NB4 (cell line): ENCODE results near the gene ZNRF3.

Experiments
- DNase-seq: peaks from one replicate; pipeline ENCODE4 v3.0.0; 2010; ENCODE audit warnings: low read depth
- H3K4me3 ChIP-seq: one replicate; pipeline ENCODE4 v1.5.1; 2011; ENCODE audit warnings: mild to moderate bottlenecking, low read depth, low read length, moderate library complexity
- MYC ChIP-seq: IDR thresholded peaks from 2 replicates; pipeline ENCODE4 v1.6.1; 2011; ENCODE audit warnings: low read depth, low read length
- POLR2A ChIP-seq: IDR thresholded peaks from 2 replicates; pipeline ENCODE4 v1.6.1; 2011; ENCODE audit warnings: mild to moderate bottlenecking; ENCODE audit not compliant: insufficient read length; ENCODE audit errors: extremely low read depth
- TF ChIP-seq, protein P1 (sequence below): IDR thresholded peaks from one replicate; pipeline ENCODE4 v1.5.1; 2012; ENCODE audit warnings: low read depth, low read length
- TF ChIP-seq, protein P2 (sequence below): IDR thresholded peaks from 2 replicates; pipeline ENCODE4 v1.6.1; 2011; ENCODE audit warnings: low read depth, low read length

Gene ZNRF3

DNA sequence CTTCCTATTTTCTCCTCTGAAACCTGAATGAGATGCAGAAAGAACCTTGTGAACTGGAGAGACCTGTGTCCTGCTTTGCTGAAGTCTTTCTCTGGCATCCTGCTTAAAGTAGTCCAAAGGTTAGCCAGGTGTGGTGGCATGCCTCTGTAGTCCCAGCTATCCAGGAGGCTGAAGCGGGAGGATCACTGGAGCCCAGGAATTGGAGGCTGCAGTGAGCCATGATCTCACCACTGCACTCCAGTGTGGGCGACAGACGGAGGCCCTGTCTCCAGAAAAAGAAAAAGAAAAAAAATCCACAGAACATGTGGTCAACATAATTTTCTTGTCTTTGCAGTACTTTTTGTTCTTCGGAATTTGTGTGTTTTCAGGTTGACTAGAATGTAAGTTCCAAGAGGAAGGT is 187.1 kb downstream of the ZNRF3 start:
- no peak overlapping the region for H3K4me3 ChIP-seq
- DNase-seq: no peak
- TF ChIP-seq, protein P1, sequence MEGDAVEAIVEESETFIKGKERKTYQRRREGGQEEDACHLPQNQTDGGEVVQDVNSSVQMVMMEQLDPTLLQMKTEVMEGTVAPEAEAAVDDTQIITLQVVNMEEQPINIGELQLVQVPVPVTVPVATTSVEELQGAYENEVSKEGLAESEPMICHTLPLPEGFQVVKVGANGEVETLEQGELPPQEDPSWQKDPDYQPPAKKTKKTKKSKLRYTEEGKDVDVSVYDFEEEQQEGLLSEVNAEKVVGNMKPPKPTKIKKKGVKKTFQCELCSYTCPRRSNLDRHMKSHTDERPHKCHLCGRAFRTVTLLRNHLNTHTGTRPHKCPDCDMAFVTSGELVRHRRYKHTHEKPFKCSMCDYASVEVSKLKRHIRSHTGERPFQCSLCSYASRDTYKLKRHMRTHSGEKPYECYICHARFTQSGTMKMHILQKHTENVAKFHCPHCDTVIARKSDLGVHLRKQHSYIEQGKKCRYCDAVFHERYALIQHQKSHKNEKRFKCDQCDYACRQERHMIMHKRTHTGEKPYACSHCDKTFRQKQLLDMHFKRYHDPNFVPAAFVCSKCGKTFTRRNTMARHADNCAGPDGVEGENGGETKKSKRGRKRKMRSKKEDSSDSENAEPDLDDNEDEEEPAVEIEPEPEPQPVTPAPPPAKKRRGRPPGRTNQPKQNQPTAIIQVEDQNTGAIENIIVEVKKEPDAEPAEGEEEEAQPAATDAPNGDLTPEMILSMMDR: no peak
- no peak for TF ChIP-seq MYC
- TF ChIP-seq, protein P2, sequence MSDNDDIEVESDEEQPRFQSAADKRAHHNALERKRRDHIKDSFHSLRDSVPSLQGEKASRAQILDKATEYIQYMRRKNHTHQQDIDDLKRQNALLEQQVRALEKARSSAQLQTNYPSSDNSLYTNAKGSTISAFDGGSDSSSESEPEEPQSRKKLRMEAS: no peak
- TF ChIP-seq POLR2A: no peak

DNA sequence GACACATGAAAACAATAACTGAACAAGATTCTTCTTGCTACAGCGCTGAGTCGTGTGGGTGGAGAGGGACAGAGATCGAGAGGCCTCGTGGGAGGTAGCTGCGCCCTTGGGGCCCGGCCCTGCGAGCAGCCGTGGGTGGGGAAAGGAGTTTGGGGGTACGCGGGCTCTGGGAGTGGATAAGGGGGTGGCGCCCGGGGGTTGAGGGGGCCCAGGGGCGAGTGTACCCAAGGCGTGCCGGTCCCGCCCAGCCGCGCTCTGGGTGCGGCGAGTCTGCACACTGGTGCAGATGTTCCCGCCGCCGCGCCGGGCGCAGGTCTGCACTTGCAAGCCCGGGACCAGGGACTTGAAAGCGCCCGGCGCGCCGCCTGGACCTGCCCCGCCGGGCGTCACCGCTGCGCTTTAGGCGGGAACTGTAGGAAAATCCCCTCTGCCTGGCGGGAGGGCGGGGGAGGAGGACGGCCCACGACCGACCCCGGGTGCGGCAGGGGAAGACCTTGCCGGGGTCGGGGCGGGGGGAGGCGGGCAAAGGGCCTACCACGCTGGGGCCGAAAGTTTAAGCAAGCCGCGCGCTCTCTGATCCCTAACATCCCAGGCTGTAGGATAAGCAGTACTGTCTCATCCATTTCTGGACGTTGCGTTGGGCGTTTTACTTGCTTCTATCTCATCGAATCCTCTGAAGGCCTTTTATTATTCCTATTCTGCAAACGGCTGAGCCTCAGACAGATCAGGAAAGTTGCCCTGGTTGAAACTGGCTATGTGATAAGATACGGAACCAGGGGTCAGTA is 188.1 kb downstream of the ZNRF3 start:
- TF ChIP-seq MYC (no peak), POLR2A (no peak)
- TF ChIP-seq, protein P1: no peak
- TF ChIP-seq, protein P2: no peak
- peak; percentile 61 for DNase-seq
- H3K4me3 ChIP-seq: no peak overlapping the region

DNA sequence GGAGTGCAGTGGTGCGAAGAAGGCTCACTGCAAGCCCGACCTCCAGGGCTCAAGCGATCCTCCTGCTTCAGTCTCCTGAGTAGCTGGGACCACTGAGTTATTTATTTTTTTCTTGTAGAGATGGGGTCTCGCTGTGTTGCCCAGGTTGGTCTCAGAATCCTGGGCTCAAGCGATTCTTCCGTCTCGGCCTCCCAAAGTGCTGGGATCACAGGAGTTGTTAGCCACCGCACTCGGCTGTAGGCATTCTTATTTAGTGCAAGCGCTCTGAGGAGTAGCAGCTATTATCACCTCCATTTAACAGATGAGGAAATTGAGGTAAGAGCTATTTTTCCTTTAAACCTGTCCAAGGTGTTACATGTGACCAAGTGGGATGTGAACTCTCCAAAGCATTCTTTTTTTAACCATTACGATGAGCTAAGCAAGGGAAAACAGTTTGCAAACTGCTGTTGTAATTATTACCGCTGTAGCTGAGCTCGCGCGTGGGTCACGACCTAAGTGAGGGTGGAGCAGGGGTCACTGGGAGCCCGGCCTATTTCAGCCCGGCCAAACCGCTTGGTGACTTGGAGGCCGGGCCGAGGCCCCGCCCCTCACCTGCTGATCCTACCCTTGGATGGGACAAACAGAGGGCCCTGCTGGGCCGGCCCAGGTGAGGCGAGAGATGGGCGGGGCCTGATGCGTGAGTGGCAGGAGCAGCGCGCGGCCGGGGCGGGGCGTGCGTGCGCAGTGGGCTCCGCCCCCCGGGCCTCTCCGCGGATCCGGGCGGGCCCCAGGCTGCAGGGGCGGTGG is 189.0 kb downstream of the ZNRF3 start:
- DNase-seq: peak; percentile 70
- TF ChIP-seq, protein P1: no peak
- TF ChIP-seq POLR2A (no peak), MYC (no peak)
- TF ChIP-seq, protein P2: no peak
- H3K4me3 ChIP-seq: peak overlapping the region; percentile 25

DNA sequence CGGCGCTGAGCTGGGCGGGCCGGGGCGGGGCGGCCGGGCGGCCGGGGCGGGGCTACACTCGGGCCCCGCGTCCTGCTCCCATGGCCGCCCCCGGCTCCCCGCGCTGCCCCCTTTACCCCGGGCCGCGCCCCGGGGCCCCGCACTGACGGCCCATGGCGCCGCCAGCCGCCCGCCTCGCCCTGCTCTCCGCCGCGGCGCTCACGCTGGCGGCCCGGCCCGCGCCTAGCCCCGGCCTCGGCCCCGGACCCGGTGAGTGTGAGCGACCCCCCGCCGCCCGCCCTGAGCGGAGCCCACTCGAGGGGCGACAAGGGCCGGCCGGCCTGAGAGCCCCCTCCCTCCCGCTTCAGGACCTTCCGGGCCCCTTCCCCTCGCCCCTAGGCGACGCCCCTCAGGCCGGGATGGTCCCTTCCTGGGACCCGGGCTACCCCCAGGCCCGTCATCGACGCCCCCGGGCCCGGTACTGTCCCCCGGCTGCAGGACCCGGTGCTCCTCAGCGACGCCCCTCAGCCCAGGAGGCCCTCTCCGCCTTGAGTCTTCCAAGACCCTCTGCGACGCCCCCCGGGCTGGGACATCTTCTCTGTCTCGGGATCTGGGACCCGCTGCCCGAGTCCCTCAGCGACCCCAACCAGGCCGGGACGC is 189.7 kb downstream of the ZNRF3 start, which contains the start of gene KREMEN1:
KREMEN1 (plus strand) TSS at position 57 of the 639 bp plus-strand sequence; CDS start at position 153, 96 bp downstream.
- TF ChIP-seq POLR2A (no peak), MYC (no peak)
- TF ChIP-seq, protein P2: no peak
- TF ChIP-seq, protein P1: no peak
- DNase-seq: peak; percentile 9
- peak within 1 kb of the TSS; percentile 25 for H3K4me3 ChIP-seq

DNA sequence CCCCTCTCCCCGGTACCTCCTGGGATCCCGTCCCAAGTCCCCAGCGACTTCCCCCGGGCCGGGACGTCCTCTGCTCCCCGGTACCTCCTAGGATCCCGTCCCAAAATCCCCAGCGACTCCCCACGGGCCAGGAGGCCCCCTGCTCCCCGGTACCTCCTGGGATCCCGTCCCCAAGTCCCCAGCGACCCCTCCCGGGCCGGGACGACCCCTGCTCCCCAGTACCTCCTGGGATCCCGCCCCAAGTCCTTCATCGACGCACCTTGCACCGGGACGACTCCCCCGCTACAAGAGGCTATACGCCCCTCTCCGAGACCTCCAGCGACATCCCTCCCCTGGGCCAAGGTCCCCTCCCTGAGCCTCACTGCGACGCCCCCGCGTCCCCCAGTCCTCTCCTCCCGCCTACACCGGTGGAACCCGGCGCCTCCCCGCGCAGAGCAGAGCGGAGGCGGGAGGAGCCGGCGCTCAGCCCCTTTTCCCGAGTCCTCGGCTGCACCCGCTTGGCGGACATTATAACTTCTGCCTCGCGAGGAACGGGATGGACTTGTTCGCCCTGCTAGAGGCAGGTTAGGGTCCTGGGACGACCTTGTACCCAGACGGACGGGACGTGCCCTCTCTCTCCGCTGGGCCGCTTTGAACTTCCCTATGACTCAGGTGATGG is 190.4 kb downstream of the ZNRF3 start:
- no peak overlapping the region for H3K4me3 ChIP-seq
- TF ChIP-seq MYC: no peak
- no peak for TF ChIP-seq POLR2A
- TF ChIP-seq, protein P1: no peak
- TF ChIP-seq, protein P2: no peak
- DNase-seq: peak; percentile 40
